ENCODE results near the gene KHDC4.
"Not testable (repeated sequence)": the region's sequence is repeated elsewhere in the genome, so short reads cannot be mapped to it uniquely, and the experiment has no call there.

KHDC4 gene

GRCh38 chr1:155900161-155900560 lies 34.1 kb downstream of the KHDC4 start:
- DNase-seq: no peak

GRCh38 chr1:155899683-155900082 lies 34.5 kb downstream of the KHDC4 start:
- no peak for DNase-seq

- no peak for DNase-seq
Observed at GRCh38 chr1:155898888-155899287, 35.3 kb downstream of the KHDC4 start.

- no peak for DNase-seq
Observed at GRCh38 chr1:155897746-155898145, 36.5 kb downstream of the KHDC4 start.

GRCh38 chr1:155896476-155896875 lies 37.7 kb downstream of the KHDC4 start:
- DNase-seq: not testable (repeated sequence)

- not testable (repeated sequence) for DNase-seq
Observed at GRCh38 chr1:155895617-155896016, 38.6 kb downstream of the KHDC4 start.

GRCh38 chr1:155893389-155894142 lies 40.6 kb downstream of the KHDC4 start:
- no peak for DNase-seq

- no peak for DNase-seq
Observed at GRCh38 chr1:155892796-155893195, 41.4 kb downstream of the KHDC4 start.

GRCh38 chr1:155890251-155890650 lies 44.0 kb downstream of the KHDC4 start:
- DNase-seq: no peak

GRCh38 chr1:155889566-155889965 lies 44.6 kb downstream of the KHDC4 start:
- DNase-seq: no peak

- no peak for DNase-seq
Observed at GRCh38 chr1:155888481-155888880, 45.7 kb downstream of the KHDC4 start.

GRCh38 chr1:155884982-155885381 lies 49.2 kb downstream of the KHDC4 start:
- DNase-seq: no peak

- DNase-seq: no peak
Observed at GRCh38 chr1:155884031-155884960, 49.9 kb downstream of the KHDC4 start.

- DNase-seq: no peak
Observed at GRCh38 chr1:155882766-155883165, 51.4 kb downstream of the KHDC4 start.

- no peak for DNase-seq
Observed at GRCh38 chr1:155882235-155882634, 52.0 kb downstream of the KHDC4 start.

GRCh38 chr1:155880950-155881349 lies 53.3 kb downstream of the KHDC4 start:
- DNase-seq: no peak

- DNase-seq: no peak
Observed at GRCh38 chr1:155880251-155880650, 54.0 kb downstream of the KHDC4 start.

- no peak for DNase-seq
Observed at GRCh38 chr1:155877945-155878344, 56.3 kb downstream of the KHDC4 start.

- DNase-seq: peak in 1 of 3 experiments; percentile 55
Observed at GRCh38 chr1:155873860-155874259, 60.4 kb downstream of the KHDC4 start.

GRCh38 chr1:155872527-155872926 lies 61.7 kb downstream of the KHDC4 start:
- DNase-seq: no peak

GRCh38 chr1:155871390-155871789 lies 62.8 kb downstream of the KHDC4 start:
- peak; percentile 2 to 66 (median 44) for DNase-seq

- no peak for DNase-seq
Observed at GRCh38 chr1:155867766-155868165, 66.4 kb downstream of the KHDC4 start.

- no peak for DNase-seq
Observed at GRCh38 chr1:155864393-155864792, 69.8 kb downstream of the KHDC4 start.

Data from NCI-H1417 (cell line).